Astrocyte of the cerebellum (primary cell): ENCODE measurements around the gene SFI1.
"Not testable (repeated sequence)": the region's sequence is repeated elsewhere in the genome, so short reads cannot be mapped to it uniquely, and the experiment has no call there.

Experiments
- DNase-seq: peaks from one replicate; pipeline ENCODE4 v3.0.0-alpha.2; 2011; ENCODE audit warnings: low read depth
- H3K4me3 ChIP-seq: 2 replicates; pipeline ENCODE4 v1.5.1; 2011; ENCODE audit warnings: mild to moderate bottlenecking, low read depth, low read length, moderate library complexity
- in situ Hi-C: cut with HindIII; loops from 2 replicates; pipeline ENCODE4 v1.10.0; 2017; ENCODE audit warnings: low sequenced_read_pairs
- TF ChIP-seq, protein P1 (sequence below): IDR thresholded peaks from 2 replicates; pipeline ENCODE4 v1.5.1; 2012; ENCODE audit warnings: low read length, low read depth, moderate library complexity, mild to moderate bottlenecking; ENCODE audit errors: missing control alignments

SFI1 gene

DNA sequence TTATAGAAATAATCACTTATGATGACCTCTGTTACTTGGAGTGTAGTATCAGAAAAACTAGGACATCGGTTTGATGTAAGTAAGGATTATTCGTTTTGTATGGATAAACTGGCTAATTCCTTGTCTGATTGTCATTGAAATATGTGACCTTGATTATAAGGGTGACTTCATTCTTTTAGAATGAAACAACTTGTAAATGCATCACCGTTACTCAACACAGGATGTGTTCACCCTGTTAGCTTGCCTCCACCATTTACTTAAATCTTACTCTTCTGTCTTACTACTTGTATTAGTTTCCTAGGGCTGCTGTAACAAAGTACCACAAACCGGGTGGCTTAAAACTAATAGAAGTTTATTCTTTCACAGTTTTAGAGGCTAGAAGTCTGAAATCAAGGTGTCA is 7.9 kb downstream of the SFI1 start:
- in situ Hi-C loops = no loop called here
- H3K4me3 ChIP-seq = no peak overlapping the region
- no peak for DNase-seq
- TF ChIP-seq, protein P1, sequence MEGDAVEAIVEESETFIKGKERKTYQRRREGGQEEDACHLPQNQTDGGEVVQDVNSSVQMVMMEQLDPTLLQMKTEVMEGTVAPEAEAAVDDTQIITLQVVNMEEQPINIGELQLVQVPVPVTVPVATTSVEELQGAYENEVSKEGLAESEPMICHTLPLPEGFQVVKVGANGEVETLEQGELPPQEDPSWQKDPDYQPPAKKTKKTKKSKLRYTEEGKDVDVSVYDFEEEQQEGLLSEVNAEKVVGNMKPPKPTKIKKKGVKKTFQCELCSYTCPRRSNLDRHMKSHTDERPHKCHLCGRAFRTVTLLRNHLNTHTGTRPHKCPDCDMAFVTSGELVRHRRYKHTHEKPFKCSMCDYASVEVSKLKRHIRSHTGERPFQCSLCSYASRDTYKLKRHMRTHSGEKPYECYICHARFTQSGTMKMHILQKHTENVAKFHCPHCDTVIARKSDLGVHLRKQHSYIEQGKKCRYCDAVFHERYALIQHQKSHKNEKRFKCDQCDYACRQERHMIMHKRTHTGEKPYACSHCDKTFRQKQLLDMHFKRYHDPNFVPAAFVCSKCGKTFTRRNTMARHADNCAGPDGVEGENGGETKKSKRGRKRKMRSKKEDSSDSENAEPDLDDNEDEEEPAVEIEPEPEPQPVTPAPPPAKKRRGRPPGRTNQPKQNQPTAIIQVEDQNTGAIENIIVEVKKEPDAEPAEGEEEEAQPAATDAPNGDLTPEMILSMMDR = no peak

DNA sequence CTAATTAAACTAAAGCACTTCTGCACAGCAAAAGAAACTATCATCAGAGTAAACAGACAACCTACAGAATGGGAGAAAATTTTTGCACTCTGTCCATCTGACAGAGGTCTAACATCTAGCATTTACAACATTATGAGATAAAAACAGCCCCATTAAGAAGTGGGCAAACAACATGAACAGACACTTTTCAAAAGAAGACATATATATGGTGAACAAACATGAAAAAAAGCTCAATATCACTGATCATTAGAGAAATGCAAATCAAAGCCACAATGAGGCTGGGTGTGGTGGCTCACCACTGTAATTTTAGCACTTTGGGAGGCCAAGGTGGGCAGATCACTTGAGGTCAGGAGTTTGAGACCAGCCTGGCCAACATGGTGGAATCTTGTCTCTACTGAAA is 11.2 kb downstream of the SFI1 start:
- DNase-seq, H3K4me3 ChIP-seq: not testable (repeated sequence)

DNA sequence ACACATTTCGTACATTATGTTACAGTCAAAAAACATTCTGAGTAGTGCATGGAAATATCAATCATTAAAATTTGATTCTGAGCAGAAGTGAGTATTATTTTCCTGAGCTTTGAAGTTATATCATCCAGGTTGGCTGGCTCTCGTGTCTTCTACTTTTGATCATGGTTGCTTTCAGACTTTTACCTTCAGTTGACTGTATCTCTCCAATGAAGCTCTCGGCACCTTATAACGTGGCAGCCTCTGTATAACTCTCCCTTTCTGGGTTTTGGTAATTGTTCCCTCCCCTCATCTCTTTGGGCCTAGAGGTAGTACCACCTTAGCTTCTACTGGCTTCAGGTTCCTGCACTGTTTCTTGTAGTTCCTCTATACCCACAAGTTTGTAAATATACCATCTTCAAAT is 12.2 kb downstream of the SFI1 start:
- TF ChIP-seq, protein P1 = no peak
- no peak overlapping the region for H3K4me3 ChIP-seq
- DNase-seq = no peak
- in situ Hi-C loops = no loop called here

More for the DNA sequence above, 11.2 kb downstream of the SFI1 start:
- in situ Hi-C loops = not testable (repeated sequence)

DNA sequence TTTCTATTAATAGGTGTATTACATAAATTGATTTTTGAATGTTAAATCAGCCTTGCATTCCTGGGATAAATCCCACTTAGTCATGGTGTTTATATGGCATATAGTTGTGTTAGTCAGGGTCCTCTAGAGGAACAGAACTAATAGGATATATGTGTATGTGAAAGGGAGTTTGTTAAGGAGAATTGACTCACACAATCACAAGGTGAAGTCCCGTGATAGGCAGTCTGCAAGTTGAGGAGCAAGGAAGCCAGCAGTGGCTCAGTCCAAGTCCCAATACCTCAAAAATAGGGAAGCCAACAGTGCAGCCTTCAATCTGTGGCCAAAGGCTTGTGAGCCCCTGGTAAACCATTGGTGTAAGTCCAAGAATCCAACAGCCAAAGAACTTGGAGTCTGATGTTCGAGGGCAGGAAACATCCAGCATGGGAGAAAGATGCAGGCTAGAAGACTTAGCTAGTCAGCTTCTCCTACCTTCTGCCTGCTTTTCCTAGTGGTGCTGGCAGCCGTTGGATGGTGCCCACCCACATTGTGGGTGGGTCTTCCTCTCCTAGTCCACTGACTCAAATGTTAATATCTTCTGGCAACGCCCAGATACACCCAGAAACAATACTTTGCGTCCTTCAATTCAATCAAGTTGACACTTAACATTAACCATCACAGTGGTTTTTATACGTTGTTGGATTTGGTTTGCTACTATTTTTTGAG is 12.9 kb downstream of the SFI1 start:
- TF ChIP-seq, protein P1 = no peak
- H3K4me3 ChIP-seq = no peak overlapping the region
- DNase-seq = no peak
- in situ Hi-C loops = no loop called here

DNA sequence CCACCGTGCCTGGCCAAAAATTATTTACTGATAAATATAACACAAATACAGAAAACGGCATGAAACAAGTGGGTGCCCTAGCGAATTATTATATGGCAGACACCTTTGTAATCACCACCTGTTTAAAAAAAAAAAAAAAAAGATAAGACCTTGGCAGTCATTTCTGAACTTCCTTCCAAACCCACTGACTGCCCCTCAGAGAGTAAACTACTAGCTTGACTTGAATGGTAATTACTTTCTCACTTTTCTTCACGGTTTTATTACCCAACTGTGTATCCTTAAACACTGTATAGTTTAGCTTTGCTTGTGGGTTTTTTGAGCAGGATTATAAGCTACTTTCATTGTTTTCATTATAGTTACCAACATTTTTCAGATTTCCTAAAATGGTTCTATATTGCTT is 23.7 kb downstream of the SFI1 start:
- in situ Hi-C loops = no loop called here
- no peak for DNase-seq
- no peak overlapping the region for H3K4me3 ChIP-seq
- TF ChIP-seq, protein P1 = no peak

DNA sequence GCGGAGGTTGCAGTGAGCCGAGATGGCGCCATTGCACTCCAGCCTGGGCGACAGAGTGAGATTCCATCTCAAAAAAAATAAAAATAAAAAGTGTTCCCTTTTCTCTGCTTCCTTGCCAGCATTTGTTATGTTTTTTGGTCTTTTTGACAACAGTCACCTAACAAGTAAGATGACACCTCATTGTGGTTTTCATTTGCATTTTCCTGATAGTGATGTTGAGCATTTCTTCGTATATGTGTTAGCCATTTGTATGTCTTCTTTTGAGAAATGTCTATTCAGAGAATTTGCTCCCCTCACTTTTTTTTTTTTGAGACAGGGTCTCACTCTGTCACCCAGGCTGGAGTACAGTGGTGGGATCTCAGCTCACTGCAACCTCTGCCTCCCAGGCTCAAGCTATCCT is 27.8 kb downstream of the SFI1 start:
- H3K4me3 ChIP-seq, in situ Hi-C loops, DNase-seq: not testable (repeated sequence)

DNA sequence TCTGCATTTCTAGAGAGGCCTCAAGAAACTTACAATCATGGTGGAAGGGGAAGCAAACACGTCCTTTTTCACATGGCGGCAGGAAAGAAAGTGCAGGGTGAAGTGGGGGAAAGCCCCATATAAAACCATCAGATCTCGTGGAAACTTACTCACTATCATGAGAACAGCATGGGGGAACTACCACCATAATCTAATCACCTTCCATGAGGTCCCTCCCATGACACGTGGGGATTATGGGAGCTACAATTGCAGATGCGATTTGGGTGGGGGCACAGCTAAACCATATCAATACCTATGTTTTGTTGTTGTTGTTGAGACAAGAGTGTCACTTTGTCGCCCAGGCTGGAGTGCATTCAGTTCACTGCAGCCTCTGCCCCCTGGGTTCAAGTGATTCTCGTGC is 29.9 kb downstream of the SFI1 start:
- DNase-seq = no peak
- no peak overlapping the region for H3K4me3 ChIP-seq
- TF ChIP-seq, protein P1 = no peak
- in situ Hi-C loops = no loop called here

DNA sequence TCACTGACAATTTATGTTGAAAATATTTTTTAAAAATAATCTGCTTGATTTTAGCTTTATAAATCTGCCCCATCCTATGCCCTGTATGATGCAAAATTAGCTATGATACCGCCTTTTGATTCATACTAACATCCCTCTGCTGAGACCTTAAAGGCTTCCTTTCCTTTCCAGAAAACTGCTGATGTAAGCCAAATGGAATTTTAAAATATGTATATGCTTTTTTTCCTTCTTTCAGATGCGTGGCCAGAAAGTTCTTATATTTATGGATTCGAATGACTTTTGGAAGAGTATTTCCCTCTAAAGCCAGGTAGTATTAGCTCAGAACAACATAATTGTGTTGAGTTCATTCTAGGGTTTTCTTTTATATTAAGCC is 34.5 kb downstream of the SFI1 start:
- no peak overlapping the region for H3K4me3 ChIP-seq
- no peak for DNase-seq
- TF ChIP-seq, protein P1 = no peak
- in situ Hi-C loops = no loop called here
